WTC11 (cell line): Measurements from ENCODE around the gene TBC1D1. TPM values are rescaled to one million over a fixed set of nuclear protein-coding genes. Genes with fewer than 3 reads are reported as not detected.

ENCODE experiments used
- ATAC-seq: fragments of 200-7000 bp; cut with Tn5 transposase; 2 replicates; pipeline ENCODE4 v1.10.0; 2021; ENCODE audit warnings: mild to moderate bottlenecking, moderate library complexity
- CTCF ChIA-PET: fragments of 300-600 bp; sonication (Branson Sonifier 250); formaldehyde crosslinking; loops from one replicate; lab custom pipeline; 2021; ENCODE audit warnings: antibody characterized with exemption; lab: Charles Lee
- POLR2A ChIA-PET: fragments of 350-600 bp; sonication (Branson Sonifier 250); formaldehyde crosslinking; loops from one replicate; lab custom pipeline; 2021; ENCODE audit warnings: antibody characterized with exemption; lab: Charles Lee
- DNase-seq: peaks from one replicate; pipeline ENCODE4 v3.0.0; 2021; ENCODE audit warnings: low spot score
- H3K27ac Mint-ChIP-seq: 2 replicates; pipeline ENCODE4 v1.8.0; 2021; ENCODE audit warnings: mixed read lengths
- H3K27me3 Mint-ChIP-seq: 2 replicates; pipeline ENCODE4 v1.8.0; 2021; ENCODE audit warnings: low read depth, mild to moderate bottlenecking, moderate library complexity, mixed read lengths
- H3K36me3 Mint-ChIP-seq: 2 replicates; pipeline ENCODE4 v1.8.0; 2021; ENCODE audit warnings: mixed read lengths
- H3K4me1 Mint-ChIP-seq: 2 replicates; pipeline ENCODE4 v1.8.0; 2022; ENCODE audit warnings: mixed read lengths
- H3K4me3 Mint-ChIP-seq: 2 replicates; pipeline ENCODE4 v1.8.0; 2021; ENCODE audit warnings: mild to moderate bottlenecking, moderate library complexity, mixed read lengths
- H3K9me3 Mint-ChIP-seq: 2 replicates; pipeline ENCODE4 v1.8.0; 2021; ENCODE audit warnings: mixed read lengths
- ATF1 ChIP-seq: sonication (generic); formaldehyde crosslinking; IDR thresholded peaks from 2 replicates; pipeline ENCODE4 v1.8.1; 2023; ENCODE audit warnings: mild to moderate bottlenecking, moderate library complexity, missing genetic modification reagents
- CBFB ChIP-seq: sonication (generic); formaldehyde crosslinking; IDR thresholded peaks from 2 replicates; pipeline ENCODE4 v1.8.1; 2022; ENCODE audit warnings: mild to moderate bottlenecking, low read depth, missing genetic modification reagents
- ESRRA ChIP-seq: sonication (generic); formaldehyde crosslinking; IDR thresholded peaks from 2 replicates; pipeline ENCODE4 v1.8.1; 2022; ENCODE audit warnings: mild to moderate bottlenecking, missing genetic modification reagents, borderline replicate concordance
- FOXJ3 ChIP-seq: sonication (generic); formaldehyde crosslinking; IDR thresholded peaks from 2 replicates; pipeline ENCODE4 v1.9.0; 2021; ENCODE audit warnings: missing genetic modification reagents, mild to moderate bottlenecking, borderline replicate concordance
- GABPB1 ChIP-seq: sonication (generic); formaldehyde crosslinking; IDR thresholded peaks from 2 replicates; pipeline ENCODE4 v1.8.1; 2023; ENCODE audit warnings: mild to moderate bottlenecking, missing genetic modification reagents
- KAT7 ChIP-seq: sonication (generic); formaldehyde crosslinking; IDR thresholded peaks from 2 replicates; pipeline ENCODE4 v1.8.1; 2023; ENCODE audit warnings: missing genetic modification reagents, mild to moderate bottlenecking, borderline replicate concordance
- SP1 ChIP-seq: sonication (generic); formaldehyde crosslinking; conservative IDR thresholded peaks from 2 replicates; pipeline ENCODE4 v1.8.1; 2022; ENCODE audit warnings: missing genetic modification reagents
- TCF7 ChIP-seq: sonication (generic); formaldehyde crosslinking; IDR thresholded peaks from 2 replicates; pipeline ENCODE4 v1.8.0; 2022; ENCODE audit warnings: mild to moderate bottlenecking, low read depth, missing genetic modification reagents, moderate library complexity
- TEAD4 ChIP-seq: sonication (generic); formaldehyde crosslinking; IDR thresholded peaks from 2 replicates; pipeline ENCODE4 v1.8.0; 2022; ENCODE audit warnings: mild to moderate bottlenecking, missing genetic modification reagents
- ZNF219 ChIP-seq: sonication (generic); formaldehyde crosslinking; IDR thresholded peaks from 2 replicates; pipeline ENCODE4 v1.8.0; 2023; ENCODE audit warnings: missing genetic modification reagents, mild to moderate bottlenecking, borderline replicate concordance
- ZNF416 ChIP-seq: fragments of 250-450 bp; sonication (Bioruptor Pico); IDR thresholded peaks from 2 replicates; pipeline ENCODE4 v1.9.0; 2021; ENCODE audit warnings: mild to moderate bottlenecking, inconsistent platforms
- ZNF671 ChIP-seq: fragments of 250-450 bp; sonication (Bioruptor Pico); IDR thresholded peaks from 2 replicates; pipeline ENCODE4 v1.8.0; 2021; ENCODE audit warnings: mild to moderate bottlenecking
- total RNA-seq: library from RNA; stranded (reverse); gene quantifications from 3 replicates; pipeline ENCODE4 v1.2.3, GENCODE V29; 2021
- TF ChIP-seq, protein P1 (sequence below): fragments of 250-450 bp; sonication (Bioruptor Pico); IDR thresholded peaks from 2 replicates; pipeline ENCODE4 v2.1.2; 2022; ENCODE audit warnings: mild to moderate bottlenecking, moderate library complexity
- TF ChIP-seq, protein P2 (sequence below): fragments of 250-450 bp; sonication (Bioruptor Pico); IDR thresholded peaks from 2 replicates; pipeline ENCODE4 v1.9.0; 2021; ENCODE audit warnings: moderate library complexity, mild to moderate bottlenecking, inconsistent platforms, borderline replicate concordance
- TF ChIP-seq, protein P3 (sequence below): fragments of 250-450 bp; sonication (Bioruptor Pico); IDR thresholded peaks from 2 replicates; pipeline ENCODE4 v1.8.0; 2021; ENCODE audit warnings: mild to moderate bottlenecking
- TF ChIP-seq, protein P4 (sequence below): sonication (generic); formaldehyde crosslinking; conservative IDR thresholded peaks from 2 replicates; pipeline ENCODE4 v1.8.1; 2023; ENCODE audit warnings: mild to moderate bottlenecking, low read depth, missing genetic modification reagents, moderate library complexity

The TBC1D1 gene
- total RNA-seq, 1 experiment from 2014 or later: 134 TPM

DNA sequence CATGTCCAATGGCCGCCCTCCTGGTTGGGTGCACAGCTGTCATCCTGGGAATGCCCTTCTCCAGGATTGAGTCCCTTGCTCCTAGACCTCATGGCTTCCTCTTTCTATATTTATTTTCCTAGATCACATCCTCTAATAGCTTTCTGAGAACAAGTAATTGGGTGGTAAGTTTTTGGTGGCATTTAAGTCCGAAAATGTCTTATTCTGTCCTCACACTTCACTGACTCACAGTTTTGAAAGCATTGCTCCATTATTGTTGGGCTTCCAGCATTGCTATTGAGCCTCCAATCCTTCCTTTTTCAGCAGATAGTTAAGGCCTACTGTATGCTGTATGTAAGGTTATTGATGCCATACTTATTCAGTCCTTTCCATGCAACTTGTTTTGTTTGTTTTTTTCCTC, 38.5 kb upstream of the TBC1D1 start (continued):
- TF ChIP-seq, protein P1, sequence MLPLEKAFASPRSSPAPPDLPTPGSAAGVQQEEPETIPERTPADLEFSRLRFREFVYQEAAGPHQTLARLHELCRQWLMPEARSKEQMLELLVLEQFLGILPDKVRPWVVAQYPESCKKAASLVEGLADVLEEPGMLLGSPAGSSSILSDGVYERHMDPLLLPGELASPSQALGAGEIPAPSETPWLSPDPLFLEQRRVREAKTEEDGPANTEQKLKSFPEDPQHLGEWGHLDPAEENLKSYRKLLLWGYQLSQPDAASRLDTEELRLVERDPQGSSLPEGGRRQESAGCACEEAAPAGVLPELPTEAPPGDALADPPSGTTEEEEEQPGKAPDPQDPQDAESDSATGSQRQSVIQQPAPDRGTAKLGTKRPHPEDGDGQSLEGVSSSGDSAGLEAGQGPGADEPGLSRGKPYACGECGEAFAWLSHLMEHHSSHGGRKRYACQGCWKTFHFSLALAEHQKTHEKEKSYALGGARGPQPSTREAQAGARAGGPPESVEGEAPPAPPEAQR: no peak
- TF ChIP-seq, protein P2, sequence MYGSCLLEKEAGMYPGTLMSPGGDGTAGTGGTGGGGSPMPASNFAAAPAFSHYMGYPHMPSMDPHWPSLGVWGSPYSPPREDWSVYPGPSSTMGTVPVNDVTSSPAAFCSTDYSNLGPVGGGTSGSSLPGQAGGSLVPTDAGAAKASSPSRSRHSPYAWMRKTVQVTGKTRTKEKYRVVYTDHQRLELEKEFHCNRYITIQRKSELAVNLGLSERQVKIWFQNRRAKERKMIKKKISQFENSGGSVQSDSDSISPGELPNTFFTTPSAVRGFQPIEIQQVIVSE (CRISPR knock-in tag): no peak
- TF ChIP-seq GABPB1 (no peak), KAT7 (CRISPR knock-in tag) (no peak), TEAD4 (CRISPR knock-in tag) (no peak)
- TF ChIP-seq, protein P3, sequence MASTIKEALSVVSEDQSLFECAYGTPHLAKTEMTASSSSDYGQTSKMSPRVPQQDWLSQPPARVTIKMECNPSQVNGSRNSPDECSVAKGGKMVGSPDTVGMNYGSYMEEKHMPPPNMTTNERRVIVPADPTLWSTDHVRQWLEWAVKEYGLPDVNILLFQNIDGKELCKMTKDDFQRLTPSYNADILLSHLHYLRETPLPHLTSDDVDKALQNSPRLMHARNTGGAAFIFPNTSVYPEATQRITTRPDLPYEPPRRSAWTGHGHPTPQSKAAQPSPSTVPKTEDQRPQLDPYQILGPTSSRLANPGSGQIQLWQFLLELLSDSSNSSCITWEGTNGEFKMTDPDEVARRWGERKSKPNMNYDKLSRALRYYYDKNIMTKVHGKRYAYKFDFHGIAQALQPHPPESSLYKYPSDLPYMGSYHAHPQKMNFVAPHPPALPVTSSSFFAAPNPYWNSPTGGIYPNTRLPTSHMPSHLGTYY (CRISPR knock-in tag): no peak

DNA sequence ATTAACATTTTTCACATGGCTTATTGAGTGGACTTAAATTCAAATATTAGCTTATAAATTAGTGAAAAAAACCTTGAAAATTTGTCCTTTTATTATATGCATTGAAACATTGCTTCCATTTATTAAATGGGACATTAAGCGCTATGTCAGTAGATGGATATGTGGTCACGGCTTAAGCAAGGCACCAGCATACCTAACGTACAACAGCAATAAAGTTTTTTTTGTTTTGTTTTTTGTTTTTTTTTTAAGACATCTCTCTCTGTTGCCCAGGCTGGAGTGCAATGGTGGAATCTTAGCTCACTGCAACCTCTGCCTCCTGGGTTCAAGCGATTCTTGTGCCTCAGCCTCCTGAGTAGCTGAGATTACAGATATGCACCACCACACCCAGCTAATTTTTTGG, 32.8 kb upstream of the TBC1D1 start:
- ChIA-PET CTCF (no interaction called here), POLR2A (interaction anchor here (0.7 kb wide), 1 partner anchor 499 kb away, joined by 4 read pairs; no protein-coding TSS in a partner anchor)
- DNase-seq: no peak
- Mint-ChIP-seq H3K4me1 (no peaks in the 10 kb centered on the region), H3K27ac (no peak overlapping the region), H3K36me3 (peaks cover 27% of the 10 kb centered on the region), H3K4me3 (no peak overlapping the region), H3K27me3 (no peaks in the 10 kb centered on the region), H3K9me3 (no peaks in the 10 kb centered on the region)
- TF ChIP-seq ESRRA (CRISPR knock-in tag): no peak
- no peak for TF ChIP-seq SP1 (CRISPR knock-in tag)
- TF ChIP-seq, protein P1: no peak
- TF ChIP-seq CBFB (CRISPR knock-in tag): no peak
- TF ChIP-seq TCF7 (CRISPR knock-in tag): no peak
- no peak for TF ChIP-seq ZNF416 (CRISPR knock-in tag)
- TF ChIP-seq ZNF219 (CRISPR knock-in tag): no peak
- TF ChIP-seq FOXJ3 (CRISPR knock-in tag): no peak
- no peak for ATAC-seq

DNA sequence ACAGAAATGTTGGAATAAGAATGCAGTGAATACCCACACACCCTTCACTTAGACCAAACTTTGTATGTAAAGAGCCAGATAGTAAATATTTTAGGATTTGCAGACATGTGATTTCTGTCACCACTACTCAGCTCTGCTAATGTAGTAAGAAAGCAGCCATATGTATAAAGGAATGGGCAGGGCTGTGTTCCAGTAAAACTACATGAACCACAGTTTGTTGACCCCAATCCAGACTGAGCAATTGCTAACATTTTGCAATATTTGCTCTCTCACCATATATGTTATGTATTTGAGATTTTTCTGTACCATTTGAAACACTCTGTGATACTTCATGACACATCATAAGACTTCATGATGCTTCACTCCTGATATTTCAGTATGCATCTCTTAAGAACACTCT, 32.0 kb upstream of the TBC1D1 start:
- ChIA-PET CTCF (no interaction called here), POLR2A (interaction anchor here (0.7 kb wide), 1 partner anchor 500 kb away, joined by 4 read pairs; no protein-coding TSS in a partner anchor)
- Mint-ChIP-seq H3K9me3 (no peaks in the 10 kb centered on the region), H3K36me3 (peaks cover 30% of the 10 kb centered on the region), H3K27ac (no peak overlapping the region), H3K27me3 (no peaks in the 10 kb centered on the region), H3K4me1 (no peaks in the 10 kb centered on the region), H3K4me3 (no peak overlapping the region)
- TF ChIP-seq ATF1 (CRISPR knock-in tag): no peak
- TF ChIP-seq ZNF671: no peak
- TF ChIP-seq, protein P4, sequence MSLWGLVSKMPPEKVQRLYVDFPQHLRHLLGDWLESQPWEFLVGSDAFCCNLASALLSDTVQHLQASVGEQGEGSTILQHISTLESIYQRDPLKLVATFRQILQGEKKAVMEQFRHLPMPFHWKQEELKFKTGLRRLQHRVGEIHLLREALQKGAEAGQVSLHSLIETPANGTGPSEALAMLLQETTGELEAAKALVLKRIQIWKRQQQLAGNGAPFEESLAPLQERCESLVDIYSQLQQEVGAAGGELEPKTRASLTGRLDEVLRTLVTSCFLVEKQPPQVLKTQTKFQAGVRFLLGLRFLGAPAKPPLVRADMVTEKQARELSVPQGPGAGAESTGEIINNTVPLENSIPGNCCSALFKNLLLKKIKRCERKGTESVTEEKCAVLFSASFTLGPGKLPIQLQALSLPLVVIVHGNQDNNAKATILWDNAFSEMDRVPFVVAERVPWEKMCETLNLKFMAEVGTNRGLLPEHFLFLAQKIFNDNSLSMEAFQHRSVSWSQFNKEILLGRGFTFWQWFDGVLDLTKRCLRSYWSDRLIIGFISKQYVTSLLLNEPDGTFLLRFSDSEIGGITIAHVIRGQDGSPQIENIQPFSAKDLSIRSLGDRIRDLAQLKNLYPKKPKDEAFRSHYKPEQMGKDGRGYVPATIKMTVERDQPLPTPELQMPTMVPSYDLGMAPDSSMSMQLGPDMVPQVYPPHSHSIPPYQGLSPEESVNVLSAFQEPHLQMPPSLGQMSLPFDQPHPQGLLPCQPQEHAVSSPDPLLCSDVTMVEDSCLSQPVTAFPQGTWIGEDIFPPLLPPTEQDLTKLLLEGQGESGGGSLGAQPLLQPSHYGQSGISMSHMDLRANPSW (CRISPR knock-in tag): no peak
- DNase-seq (no peak), ATAC-seq (no peak)
